SK-N-SH (cell line): Measurements from ENCODE around the gene SLC2A4. TPM values are rescaled to one million over a fixed set of nuclear protein-coding genes. Genes with fewer than 3 reads are reported as not detected.

Experiments
- CTCF ChIA-PET: fragments of 300-600, 350-600 bp; formaldehyde crosslinking; extraction: SDS; loops from one replicate; lab custom pipeline; 2021; lab: Yijun Ruan, JAX
- POLR2A ChIA-PET: fragments of 350-600 bp; sonication (Branson Sonifier 250); formaldehyde crosslinking; extraction: SDS; loops from one replicate; lab custom pipeline; 2020; ENCODE audit warnings: antibody characterized with exemption, inconsistent platforms; lab: Yijun Ruan, JAX
- DNase-seq: peaks from one replicate; pipeline ENCODE4 v3.0.0; 2012
- H2AFZ ChIP-seq: fragments of 200-600 bp; sonication (generic); 2 replicates; pipeline ENCODE4 v1.8.1; 2016; ENCODE audit warnings: antibody characterized with exemption, mild to moderate bottlenecking, low read depth
- H3F3A ChIP-seq: fragments of 200-600 bp; sonication (generic); replicated peaks from 2 replicates; pipeline ENCODE3; 2016; ENCODE audit warnings: antibody characterized with exemption, mild to moderate bottlenecking; ENCODE audit not compliant: insufficient read depth
- H3K27ac ChIP-seq, 2 experiments: fragments of 200-500 bp in 1 of 2; fragments of 200-600 bp in 1 of 2; sonication (Bioruptor generic) in 1 of 2; sonication (generic), shearing (Covaris generic) in 1 of 2; 2 replicates each; pipeline versions ENCODE4 v1.5.1 to v1.6.1; 2014 to 2016; ENCODE audit warnings: low read depth in 2 of 2, inconsistent platforms in 1 of 2, low read length in 1 of 2, mild to moderate bottlenecking in 1 of 2, mixed read lengths in 1 of 2
- H3K27me3 ChIP-seq: fragments of 200-600 bp; sonication (generic), shearing (Covaris generic); 2 replicates; pipeline ENCODE4 v1.6.1; 2016; ENCODE audit warnings: mixed run types; ENCODE audit not compliant: insufficient read depth
- H3K36me3 ChIP-seq, 2 experiments: fragments of 200-500 bp in 1 of 2; fragments of 200-600 bp in 1 of 2; sonication (Bioruptor generic) in 1 of 2; sonication (generic) in 1 of 2; replicated peaks in 1 of 2; 2 replicates each; pipeline versions ENCODE3 to v1.5.1; 2014 to 2016; ENCODE audit warnings: low read length in 1 of 2, mild to moderate bottlenecking in 1 of 2; ENCODE audit not compliant: insufficient read depth in 2 of 2, control insufficient read depth in 1 of 2
- H3K4me1 ChIP-seq, 2 experiments: fragments of 200-500 bp in 1 of 2; fragments of 200-600 bp in 1 of 2; sonication (Bioruptor generic) in 1 of 2; sonication (generic), shearing (Covaris generic) in 1 of 2; 2 replicates each; pipeline versions ENCODE4 v1.5.1 to v1.6.1; 2014 to 2016; ENCODE audit warnings: low read depth in 1 of 2, low read length in 1 of 2, mixed run types in 1 of 2; ENCODE audit not compliant: insufficient read depth in 2 of 2, control insufficient read depth in 1 of 2
- H3K4me2 ChIP-seq: fragments of 200-600 bp; sonication (generic), shearing (Covaris generic); 2 replicates; pipeline ENCODE4 v1.6.1; 2017; ENCODE audit warnings: mixed run types
- H3K4me3 ChIP-seq, 2 experiments: fragments of 200-500 bp in 1 of 2; fragments of 200-600 bp in 1 of 2; sonication (Bioruptor generic) in 1 of 2; sonication (generic), shearing (Covaris generic) in 1 of 2; 2 replicates each; pipeline versions ENCODE4 v1.5.1 to v1.8.1; 2014 to 2016; ENCODE audit warnings: low read depth in 2 of 2, inconsistent platforms in 1 of 2, low read length in 1 of 2, mild to moderate bottlenecking in 1 of 2, mixed read lengths in 1 of 2, moderate library complexity in 1 of 2
- H3K79me2 ChIP-seq: fragments of 200-600 bp; sonication (generic); 2 replicates; pipeline ENCODE4 v1.8.1; 2017; ENCODE audit warnings: mild to moderate bottlenecking; ENCODE audit not compliant: insufficient read depth
- H3K9ac ChIP-seq: fragments of 200-600 bp; sonication (generic); 2 replicates; pipeline ENCODE4 v1.6.1; 2017; ENCODE audit warnings: mixed run types
- H3K9me2 ChIP-seq: fragments of 200-600 bp; sonication (generic); 2 replicates; pipeline ENCODE4 v1.6.1; 2017; ENCODE audit warnings: mixed run types
- H3K9me3 ChIP-seq: fragments of 200-600 bp; sonication (generic); 2 replicates; pipeline ENCODE4 v1.6.1; 2017; ENCODE audit warnings: mixed run types, mild to moderate bottlenecking, moderate library complexity
- H4K20me1 ChIP-seq: fragments of 200-600 bp; sonication (generic); 2 replicates; pipeline ENCODE4 v1.6.1; 2017; ENCODE audit warnings: mild to moderate bottlenecking, mixed run types; ENCODE audit not compliant: insufficient read depth
- FOXM1 ChIP-seq: IDR thresholded peaks from 2 replicates; pipeline ENCODE4 v1.4.0; 2012; ENCODE audit warnings: low read depth, mild to moderate bottlenecking
- GABPA ChIP-seq: IDR thresholded peaks from 2 replicates; pipeline ENCODE4 v1.4.0; 2012; ENCODE audit warnings: low read depth, mild to moderate bottlenecking
- GATA2 ChIP-seq: sonication (generic); formaldehyde crosslinking; IDR thresholded peaks from 2 replicates; pipeline ENCODE4 v1.5.0; 2020; ENCODE audit warnings: mild to moderate bottlenecking, missing genetic modification reagents
- JUND ChIP-seq: IDR thresholded peaks from 2 replicates; pipeline ENCODE4 v1.4.0; 2012
- MXI1 ChIP-seq: IDR thresholded peaks from 2 replicates; pipeline ENCODE4 v1.6.1; 2012; ENCODE audit warnings: mild to moderate bottlenecking, low read depth, low read length, improper control_type of control experiment
- NFIC ChIP-seq: IDR thresholded peaks from 2 replicates; pipeline ENCODE4 v1.4.0; 2012; ENCODE audit warnings: borderline replicate concordance
- NRF1 ChIP-seq: IDR thresholded peaks from 2 replicates; pipeline ENCODE4 v1.6.1; 2012; ENCODE audit warnings: low read depth, mild to moderate bottlenecking, low read length
- POLR2AphosphoS5 ChIP-seq: IDR thresholded peaks from 2 replicates; pipeline ENCODE4 v1.6.1; 2012; ENCODE audit warnings: low read depth, low read length
- RCOR1 ChIP-seq: fragments of 150-350 bp; IDR thresholded peaks from 2 replicates; pipeline ENCODE4 v1.6.1; 2017; ENCODE audit warnings: antibody characterized with exemption, low read length
- RFX5 ChIP-seq: IDR thresholded peaks from 2 replicates; pipeline ENCODE4 v1.6.1; 2012; ENCODE audit warnings: mild to moderate bottlenecking, improper control_type of control experiment, low read length
- RXRA ChIP-seq: IDR thresholded peaks from 2 replicates; pipeline ENCODE4 v1.4.0; 2012; ENCODE audit warnings: low read depth, mild to moderate bottlenecking, borderline replicate concordance
- SIN3A ChIP-seq: IDR thresholded peaks from 2 replicates; pipeline ENCODE4 v1.6.1; 2012; ENCODE audit warnings: low read depth, mild to moderate bottlenecking, low read length, moderate library complexity, borderline replicate concordance
- TAF1 ChIP-seq: IDR thresholded peaks from 2 replicates; pipeline ENCODE4 v1.6.1; 2012; ENCODE audit warnings: low read depth, mild to moderate bottlenecking, low read length, moderate library complexity, borderline replicate concordance
- YY1 ChIP-seq: IDR thresholded peaks from 2 replicates; pipeline ENCODE4 v1.4.0; 2012; ENCODE audit warnings: low read depth, mild to moderate bottlenecking
- whole genome bisulfite sequencing: methylation state at CpG from one replicate; pipeline ENCODE4 v1.1.6; 2017; ENCODE audit warnings: low lambda C conversion rate; 5-methylcytosine and 5-hydroxymethylcytosine counted together
- polyA plus RNA-seq, 3 experiments: library from polyadenylated mRNA; depleted of rRNA; stranded (reverse); fragments of >200 nt; gene quantifications; 2 replicates each; pipeline ENCODE4 v1.2.3, GENCODE V29; 2012
- TF ChIP-seq, protein P1 (sequence below): IDR thresholded peaks from 2 replicates; pipeline ENCODE4 v1.4.0; 2012; ENCODE audit warnings: low read depth
- TF ChIP-seq, protein P2 (sequence below): IDR thresholded peaks from 2 replicates; pipeline ENCODE4 v1.4.0; 2012; ENCODE audit warnings: low read depth, borderline replicate concordance
- TF ChIP-seq, protein P3 (sequence below): IDR thresholded peaks from 2 replicates; pipeline ENCODE4; 2012
- TF ChIP-seq, protein P4 (sequence below): fragments of 200-600 bp; sonication (generic); IDR thresholded peaks from 2 replicates; pipeline ENCODE4 v1.6.1; 2017; ENCODE audit warnings: antibody characterized with exemption, mild to moderate bottlenecking, moderate library complexity
- TF ChIP-seq, protein P5 (sequence below): fragments of 150-350 bp; IDR thresholded peaks from 2 replicates; pipeline ENCODE4 v1.6.1; 2016; ENCODE audit warnings: mild to moderate bottlenecking, low read depth, low read length

SLC2A4 gene
- polyA plus RNA-seq, 1 of the 3 experiments (the other 2 are of a cell fraction), result 0.44 TPM

DNA sequence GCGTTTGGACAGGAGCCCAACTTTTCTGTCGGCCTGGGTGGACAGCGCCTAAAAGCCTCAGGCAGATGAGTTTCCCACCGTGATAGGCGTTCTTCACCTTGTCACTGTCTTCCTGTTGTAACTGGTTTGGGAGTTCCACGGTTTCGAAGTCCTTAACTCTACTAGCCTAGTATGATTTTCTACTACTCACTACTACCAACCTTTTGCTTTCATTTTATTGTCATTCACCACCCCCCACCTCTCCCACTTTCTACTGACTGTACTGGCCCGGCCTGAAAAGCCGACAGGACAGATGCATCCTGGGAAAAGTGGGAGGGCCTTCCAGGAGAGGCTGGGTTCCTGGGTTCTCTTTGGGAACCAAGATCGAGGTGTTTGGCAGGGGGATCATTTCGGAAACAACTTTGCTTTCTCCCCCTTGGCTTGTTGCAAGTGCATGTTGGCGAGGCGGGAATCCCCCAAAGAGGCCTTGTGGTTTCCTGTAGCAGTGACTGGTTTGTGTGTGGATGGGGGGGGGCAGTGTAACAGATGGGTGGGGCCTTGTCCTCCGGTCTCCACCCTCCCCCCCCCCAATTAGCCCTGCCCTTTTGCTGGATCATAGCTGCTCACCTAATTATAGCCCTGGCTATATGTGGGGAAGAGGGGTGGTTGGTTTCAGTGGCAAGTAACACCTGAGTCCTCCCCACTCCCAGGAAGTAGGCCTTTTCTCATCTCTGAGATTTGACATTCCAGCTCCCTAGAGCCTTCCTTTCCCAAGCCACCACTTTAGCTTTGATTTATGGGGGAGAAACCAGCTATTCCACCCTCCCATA lies 27.3 kb downstream of the SLC2A4 start:
- peak overlapping the region; percentile 76 to 79 for H3K4me3 ChIP-seq
- POLR2A ChIA-PET, result interaction anchor here (0.7 to 1.2 kb wide), 4 partner anchors 9 to 89 kb away, joined by 3 to 6 read pairs (median 4); partner anchors contain the start of genes DLG4 and GABARAP
- H3K9ac ChIP-seq, result peak overlapping the region; percentile 93
- H3K4me2 ChIP-seq, result peak overlapping the region; percentile 90
- H3K36me3 ChIP-seq, result peaks cover 41 to 45% of the 10 kb centered on the region in 2 experiments
- 1% methylated on average over 12 of the region's 14 CpGs for WGBS
- no peaks in the 10 kb centered on the region for H3K9me2 ChIP-seq
- no peak overlapping the region for H2AFZ ChIP-seq
- CTCF ChIA-PET, result interaction anchor here (0.6 to 2.6 kb wide), 6 partner anchors 12 to 603 kb away, joined by 3 to 7 read pairs (median 4); partner anchors contain the start of gene SLC2A4
- peak; percentile 80; the same call in 1 of the 2 replicates for TF ChIP-seq TAF1
- no peak for TF ChIP-seq GABPA
- peak; percentile 39; the same call in 1 of the 2 replicates for TF ChIP-seq SIN3A
- TF ChIP-seq, protein P1, sequence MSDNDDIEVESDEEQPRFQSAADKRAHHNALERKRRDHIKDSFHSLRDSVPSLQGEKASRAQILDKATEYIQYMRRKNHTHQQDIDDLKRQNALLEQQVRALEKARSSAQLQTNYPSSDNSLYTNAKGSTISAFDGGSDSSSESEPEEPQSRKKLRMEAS, result peak; percentile 16; the same call in 1 of the 2 replicates
- peak; percentile 73 for TF ChIP-seq POLR2AphosphoS5
- TF ChIP-seq RXRA, result no peak
- TF ChIP-seq NFIC, result peak; percentile 4; the same call in 1 of the 2 replicates
- peak; percentile 2; the same call in 1 of the 2 replicates for TF ChIP-seq MXI1
- no peaks in the 10 kb centered on the region for H3K27me3 ChIP-seq
- H3K9me3 ChIP-seq, result no peaks in the 10 kb centered on the region
- H3K79me2 ChIP-seq, result peaks cover 61% of the 10 kb centered on the region
- peaks cover 55% of the 10 kb centered on the region for H4K20me1 ChIP-seq
- peak; percentile 77 for DNase-seq
- H3K27ac ChIP-seq, result peak overlapping the region; percentile 83 to 91
- peaks cover 18 to 34% of the 10 kb centered on the region in 2 experiments for H3K4me1 ChIP-seq
- H3F3A ChIP-seq, result peaks cover 59% of the 10 kb centered on the region

DNA sequence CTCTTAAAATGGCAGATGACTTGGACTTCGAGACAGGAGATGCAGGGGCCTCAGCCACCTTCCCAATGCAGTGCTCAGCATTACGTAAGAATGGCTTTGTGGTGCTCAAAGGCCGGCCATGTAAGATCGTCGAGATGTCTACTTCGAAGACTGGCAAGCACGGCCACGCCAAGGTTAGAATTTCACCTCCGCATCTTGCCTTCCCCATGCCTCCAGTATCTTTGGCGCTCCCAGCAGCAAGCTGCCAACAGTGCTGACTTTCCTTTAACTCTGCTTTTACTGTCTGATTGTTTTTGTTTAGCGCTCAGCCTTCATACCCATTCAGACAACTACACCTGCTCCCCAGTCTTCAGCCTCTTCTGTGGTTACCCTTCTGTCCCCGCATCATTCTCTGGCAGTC lies 28.1 kb downstream of the SLC2A4 start:
- DNase-seq, result no peak
- H4K20me1 ChIP-seq, result peaks cover 62% of the 10 kb centered on the region
- H3K79me2 ChIP-seq, result peaks cover 69% of the 10 kb centered on the region
- H3K27ac ChIP-seq, result peak overlapping the region in 1 of 2 experiments; percentile 91; a peak in 1 of 4 replicates
- H3K4me2 ChIP-seq, result peak overlapping the region; percentile 90
- 73% methylated on average over 12 of the region's 12 CpGs for WGBS
- H3K4me1 ChIP-seq, result peaks cover 23 to 42% of the 10 kb centered on the region in 2 experiments
- peak overlapping the region; percentile 93; the same call in 1 of the 2 replicates for H3K9ac ChIP-seq
- no peak overlapping the region for H2AFZ ChIP-seq
- peaks cover 67% of the 10 kb centered on the region for H3F3A ChIP-seq
- no peaks in the 10 kb centered on the region for H3K27me3 ChIP-seq
- H3K36me3 ChIP-seq, result peaks cover 42 to 47% of the 10 kb centered on the region in 2 experiments
- ChIA-PET POLR2A (interaction anchor here (0.7 to 1.2 kb wide), 4 partner anchors 10 to 90 kb away, joined by 3 to 6 read pairs (median 4); partner anchors contain the start of genes DLG4 and GABARAP), CTCF (interaction anchor here (0.6 to 2.6 kb wide), 6 partner anchors 13 to 602 kb away, joined by 3 to 7 read pairs (median 3); no protein-coding TSS in a partner anchor)
- H3K9me2 ChIP-seq, result no peaks in the 10 kb centered on the region
- peak overlapping the region; percentile 76 to 79 for H3K4me3 ChIP-seq
- H3K9me3 ChIP-seq, result no peaks in the 10 kb centered on the region
- TF ChIP-seq GATA2 (CRISPR knock-in tag) (no peak), YY1 (no peak), POLR2AphosphoS5 (no peak), MXI1 (no peak), RCOR1 (no peak), RXRA (no peak), JUND (no peak), RFX5 (no peak), FOXM1 (no peak), NRF1 (no peak)
- TF ChIP-seq, protein P2, sequence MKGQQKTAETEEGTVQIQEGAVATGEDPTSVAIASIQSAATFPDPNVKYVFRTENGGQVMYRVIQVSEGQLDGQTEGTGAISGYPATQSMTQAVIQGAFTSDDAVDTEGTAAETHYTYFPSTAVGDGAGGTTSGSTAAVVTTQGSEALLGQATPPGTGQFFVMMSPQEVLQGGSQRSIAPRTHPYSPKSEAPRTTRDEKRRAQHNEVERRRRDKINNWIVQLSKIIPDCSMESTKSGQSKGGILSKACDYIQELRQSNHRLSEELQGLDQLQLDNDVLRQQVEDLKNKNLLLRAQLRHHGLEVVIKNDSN, result no peak
- TF ChIP-seq, protein P3, sequence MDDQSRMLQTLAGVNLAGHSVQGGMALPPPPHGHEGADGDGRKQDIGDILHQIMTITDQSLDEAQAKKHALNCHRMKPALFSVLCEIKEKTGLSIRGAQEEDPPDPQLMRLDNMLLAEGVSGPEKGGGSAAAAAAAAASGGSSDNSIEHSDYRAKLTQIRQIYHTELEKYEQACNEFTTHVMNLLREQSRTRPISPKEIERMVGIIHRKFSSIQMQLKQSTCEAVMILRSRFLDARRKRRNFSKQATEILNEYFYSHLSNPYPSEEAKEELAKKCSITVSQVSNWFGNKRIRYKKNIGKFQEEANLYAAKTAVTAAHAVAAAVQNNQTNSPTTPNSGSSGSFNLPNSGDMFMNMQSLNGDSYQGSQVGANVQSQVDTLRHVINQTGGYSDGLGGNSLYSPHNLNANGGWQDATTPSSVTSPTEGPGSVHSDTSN, result no peak
- TF ChIP-seq, protein P4, sequence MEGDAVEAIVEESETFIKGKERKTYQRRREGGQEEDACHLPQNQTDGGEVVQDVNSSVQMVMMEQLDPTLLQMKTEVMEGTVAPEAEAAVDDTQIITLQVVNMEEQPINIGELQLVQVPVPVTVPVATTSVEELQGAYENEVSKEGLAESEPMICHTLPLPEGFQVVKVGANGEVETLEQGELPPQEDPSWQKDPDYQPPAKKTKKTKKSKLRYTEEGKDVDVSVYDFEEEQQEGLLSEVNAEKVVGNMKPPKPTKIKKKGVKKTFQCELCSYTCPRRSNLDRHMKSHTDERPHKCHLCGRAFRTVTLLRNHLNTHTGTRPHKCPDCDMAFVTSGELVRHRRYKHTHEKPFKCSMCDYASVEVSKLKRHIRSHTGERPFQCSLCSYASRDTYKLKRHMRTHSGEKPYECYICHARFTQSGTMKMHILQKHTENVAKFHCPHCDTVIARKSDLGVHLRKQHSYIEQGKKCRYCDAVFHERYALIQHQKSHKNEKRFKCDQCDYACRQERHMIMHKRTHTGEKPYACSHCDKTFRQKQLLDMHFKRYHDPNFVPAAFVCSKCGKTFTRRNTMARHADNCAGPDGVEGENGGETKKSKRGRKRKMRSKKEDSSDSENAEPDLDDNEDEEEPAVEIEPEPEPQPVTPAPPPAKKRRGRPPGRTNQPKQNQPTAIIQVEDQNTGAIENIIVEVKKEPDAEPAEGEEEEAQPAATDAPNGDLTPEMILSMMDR, result no peak
- TF ChIP-seq, protein P5, sequence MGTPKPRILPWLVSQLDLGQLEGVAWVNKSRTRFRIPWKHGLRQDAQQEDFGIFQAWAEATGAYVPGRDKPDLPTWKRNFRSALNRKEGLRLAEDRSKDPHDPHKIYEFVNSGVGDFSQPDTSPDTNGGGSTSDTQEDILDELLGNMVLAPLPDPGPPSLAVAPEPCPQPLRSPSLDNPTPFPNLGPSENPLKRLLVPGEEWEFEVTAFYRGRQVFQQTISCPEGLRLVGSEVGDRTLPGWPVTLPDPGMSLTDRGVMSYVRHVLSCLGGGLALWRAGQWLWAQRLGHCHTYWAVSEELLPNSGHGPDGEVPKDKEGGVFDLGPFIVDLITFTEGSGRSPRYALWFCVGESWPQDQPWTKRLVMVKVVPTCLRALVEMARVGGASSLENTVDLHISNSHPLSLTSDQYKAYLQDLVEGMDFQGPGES, result no peak
